ENCODE results near the gene MVB12B.

The MVB12B gene

DNA sequence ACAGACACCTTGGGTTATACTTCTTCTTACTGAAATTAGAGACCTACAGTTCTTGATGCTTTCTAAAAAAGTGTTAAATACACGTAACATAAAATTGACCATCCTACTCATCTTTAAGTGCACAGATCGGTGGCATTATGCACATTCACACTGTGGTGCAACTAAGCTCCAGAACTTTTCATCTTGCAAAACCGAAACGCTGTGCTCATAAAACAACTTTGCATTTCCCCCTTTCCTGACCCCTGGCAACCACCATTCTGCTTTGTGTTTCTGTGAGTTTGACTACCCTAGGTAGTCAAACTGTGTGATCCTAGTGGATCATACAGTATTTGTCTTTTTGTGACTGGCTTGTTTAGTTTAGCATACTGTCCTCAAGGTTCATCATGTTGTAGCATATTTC lies 3.9 kb downstream of the MVB12B start:
- DNase-seq (ENCODE audit: low read depth in 3 of 3), result no peak

GRCh38 chr9:126331964-126332748 lies 5.5 kb downstream of the MVB12B start:
- DNase-seq (ENCODE audit: low read depth in 3 of 3), result no peak

- no peak for DNase-seq (ENCODE audit: low read depth in 3 of 3)
Observed at GRCh38 chr9:126334721-126335621, 8.3 kb downstream of the MVB12B start.

- DNase-seq (ENCODE audit: low read depth in 3 of 3), result no peak
Observed at GRCh38 chr9:126335837-126336735, 9.5 kb downstream of the MVB12B start.

DNA sequence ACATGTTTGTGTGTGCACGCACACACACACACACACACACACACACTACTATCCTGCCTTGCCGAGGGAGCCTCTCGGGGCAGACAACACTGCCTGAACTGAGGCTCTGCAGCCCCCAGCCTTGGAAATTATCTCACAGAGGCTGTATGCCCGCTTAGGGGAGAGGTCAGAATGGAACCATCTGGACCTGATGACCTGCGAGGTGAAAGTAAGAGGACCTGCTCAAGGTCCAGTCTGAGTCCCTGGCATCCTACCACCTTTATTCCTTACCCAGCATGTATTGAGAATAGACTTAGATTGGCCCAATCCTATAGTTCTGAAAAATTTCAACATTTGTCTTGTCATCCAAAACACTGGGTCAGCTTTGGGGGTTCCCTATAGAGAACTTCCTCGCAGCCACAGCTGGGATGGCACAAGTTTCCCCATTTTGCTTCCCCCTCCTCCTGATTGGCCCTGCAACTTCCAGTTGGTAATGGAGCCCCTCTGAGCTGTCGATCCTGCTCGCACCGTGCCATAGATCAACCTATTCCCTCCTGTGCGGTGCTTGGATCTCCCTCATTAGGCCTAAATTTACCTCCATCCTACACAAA lies 10.2 kb downstream of the MVB12B start:
- no peak for DNase-seq (ENCODE audit: low read depth in 3 of 3)

- no peak for DNase-seq (ENCODE audit: low read depth in 3 of 3)
Observed at GRCh38 chr9:126337729-126338372, 11.2 kb downstream of the MVB12B start.

GRCh38 chr9:126338945-126339344 lies 12.3 kb downstream of the MVB12B start:
- DNase-seq (ENCODE audit: low read depth in 3 of 3), result no peak

- no peak for DNase-seq (ENCODE audit: low read depth in 3 of 3)
Observed at GRCh38 chr9:126341426-126341825, 14.8 kb downstream of the MVB12B start.

- DNase-seq (ENCODE audit: low read depth in 3 of 3), result no peak
Observed at GRCh38 chr9:126341902-126342301, 15.3 kb downstream of the MVB12B start.

GRCh38 chr9:126342621-126343031 lies 16.0 kb downstream of the MVB12B start:
- DNase-seq (ENCODE audit: low read depth in 3 of 3), result no peak

DNA sequence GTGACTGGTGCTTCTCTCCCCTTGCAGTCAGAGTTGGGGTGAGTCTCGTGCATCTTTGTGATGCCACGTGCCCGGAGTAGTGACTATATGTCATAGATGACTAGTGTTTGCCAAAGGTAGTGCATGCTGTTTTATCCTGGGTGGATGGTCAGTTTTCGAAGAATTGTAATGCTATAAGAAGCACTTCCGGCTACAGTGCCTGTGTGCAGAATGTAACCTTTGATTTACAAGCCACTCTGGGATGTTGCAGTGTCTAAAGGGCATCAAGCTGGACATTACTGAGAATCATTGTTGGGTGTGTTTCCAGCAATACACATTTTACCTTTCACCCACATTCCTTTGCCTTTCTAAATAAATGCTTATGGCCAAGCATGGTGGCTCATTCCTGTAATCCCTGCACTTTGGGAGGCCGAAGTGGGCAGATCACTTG lies 16.7 kb downstream of the MVB12B start:
- no peak for DNase-seq (ENCODE audit: low read depth in 3 of 3)

- DNase-seq (ENCODE audit: low read depth in 3 of 3), result no peak
Observed at GRCh38 chr9:126346031-126346430, 19.4 kb downstream of the MVB12B start.

DNA sequence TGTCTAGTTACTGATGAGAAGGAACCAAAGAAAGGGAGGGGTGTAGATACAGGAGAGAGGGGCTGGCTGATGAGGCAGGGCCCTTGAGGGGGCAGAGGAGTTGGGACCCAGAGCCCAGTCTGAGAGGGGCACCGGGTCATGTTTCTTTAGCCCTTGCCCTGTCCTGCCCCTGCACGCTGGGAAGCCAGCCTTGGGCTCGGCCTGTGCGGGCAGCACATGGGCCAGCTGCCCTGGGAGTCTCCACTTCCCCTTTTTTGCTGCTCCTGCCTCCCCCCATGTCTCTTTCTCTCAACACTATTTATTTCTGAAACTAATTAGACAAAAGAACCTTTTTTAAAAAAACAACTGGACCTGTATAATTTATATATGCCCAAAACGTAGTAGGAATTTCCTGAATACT lies 20.5 kb downstream of the MVB12B start:
- DNase-seq (ENCODE audit: low read depth in 3 of 3), result no peak

DNA sequence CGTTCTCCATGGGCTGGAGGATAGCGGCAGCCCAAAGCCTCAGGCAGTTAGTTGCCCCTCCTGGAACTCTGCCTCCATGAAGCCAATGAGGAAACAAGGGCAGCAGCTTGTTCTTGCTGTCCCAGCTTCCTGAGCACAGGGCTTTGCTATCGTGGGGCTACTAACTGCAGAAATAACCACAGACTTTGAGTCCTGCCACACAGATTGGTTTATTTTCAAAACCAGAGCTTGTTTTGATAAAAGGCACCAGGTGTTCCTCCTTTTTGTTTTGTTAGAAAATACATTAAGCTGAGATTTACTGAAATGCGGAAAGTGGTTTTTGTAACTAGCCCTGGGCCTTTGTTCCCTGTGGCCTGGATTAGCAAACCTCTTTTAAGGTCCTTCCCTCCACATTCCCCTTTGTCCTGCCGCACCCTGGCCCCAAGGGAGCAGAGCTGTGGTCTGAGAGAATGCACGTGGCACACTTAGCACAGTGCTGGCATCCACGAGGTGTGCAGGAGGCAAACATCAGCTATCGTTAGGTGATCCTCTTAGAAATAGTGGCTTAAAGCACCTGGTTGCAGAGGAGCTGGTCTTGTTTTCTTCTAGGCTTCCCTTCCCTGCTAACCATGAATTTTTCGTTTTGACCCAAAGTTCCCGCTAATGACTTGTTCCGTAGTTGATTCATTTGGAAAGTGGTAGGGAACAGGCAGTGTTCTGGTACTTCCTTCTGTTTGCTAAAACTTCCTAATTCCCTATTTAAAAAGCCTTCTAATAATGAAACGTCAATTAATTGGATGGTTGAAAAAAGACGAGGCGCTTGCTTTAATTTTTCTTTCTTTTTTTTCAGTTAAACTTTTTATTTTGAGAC lies 21.5 kb downstream of the MVB12B start:
- no peak for DNase-seq (ENCODE audit: low read depth in 3 of 3)

GRCh38 chr9:126348911-126349550 lies 22.4 kb downstream of the MVB12B start:
- DNase-seq (ENCODE audit: low read depth in 3 of 3), result no peak

- no peak for DNase-seq (ENCODE audit: low read depth in 3 of 3)
Observed at GRCh38 chr9:126354887-126355770, 28.5 kb downstream of the MVB12B start.

DNA sequence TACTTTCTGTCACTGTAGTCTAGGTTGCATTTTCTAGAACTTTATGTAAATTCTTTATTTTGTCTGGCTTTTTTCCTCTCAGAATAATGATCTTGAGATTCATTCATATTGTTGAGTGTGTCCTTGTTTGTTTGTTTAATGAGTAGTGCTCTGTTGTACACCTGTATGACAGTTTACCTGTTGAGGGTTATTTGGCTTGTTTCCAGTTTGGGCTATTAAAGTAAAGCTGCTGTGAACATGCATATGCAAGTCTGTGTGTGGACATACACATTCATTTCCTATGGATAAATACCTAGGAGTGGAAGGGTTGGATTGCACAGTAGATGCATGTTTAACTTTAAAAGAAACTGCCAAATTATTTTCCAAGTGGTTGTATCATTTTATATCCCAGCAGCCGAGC lies 30.4 kb downstream of the MVB12B start:
- no peak for DNase-seq (ENCODE audit: low read depth in 3 of 3)

DNA sequence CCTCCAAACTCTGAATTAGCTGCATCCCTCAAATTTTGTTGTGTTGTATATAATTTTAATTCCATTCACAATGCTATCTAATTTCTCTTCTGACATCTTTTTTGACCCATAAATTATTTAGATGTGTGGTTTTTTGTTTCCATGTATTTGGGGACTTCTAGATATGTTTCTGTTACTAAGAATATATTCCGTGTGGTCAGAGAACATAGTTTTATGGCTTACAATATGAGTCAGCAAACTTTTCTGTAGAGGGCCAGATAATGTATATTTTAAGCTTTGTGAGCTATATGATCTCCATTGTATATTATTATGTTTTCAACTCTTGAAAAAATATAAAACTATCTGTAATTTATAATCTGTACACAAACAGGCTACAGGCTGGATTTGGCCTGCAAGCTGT lies 33.4 kb downstream of the MVB12B start:
- DNase-seq (ENCODE audit: low read depth in 3 of 3), result no peak

All from stimulated activated CD4-positive, alpha-beta T cell treated with anti-CD3 and anti-CD28 coated beads, TNF-alpha, amount 100 ng/mL, for 24 hours (primary cell).